Fibroblast of villous mesenchyme (primary cell): ENCODE measurements around the gene MYCBP2. TPM values are rescaled to one million over a fixed set of nuclear protein-coding genes. Genes with fewer than 3 reads are reported as not detected.
A peak's percentile ranks its signal among the peaks of the same experiment; 100 is the strongest.
"Not testable (repeated sequence)": the region's sequence is repeated elsewhere in the genome, so short reads cannot be mapped to it uniquely, and the experiment has no call there.

Experiments used
- DNase-seq: peaks from one replicate; pipeline ENCODE4 v3.0.0-alpha.2; 2010; ENCODE audit warnings: low read depth
- H3K4me3 ChIP-seq: 2 replicates; pipeline ENCODE4 v1.5.1; 2011; ENCODE audit warnings: low read depth, mild to moderate bottlenecking, low read length
- total RNA-seq: library from RNA; depleted of rRNA; stranded (reverse); fragments of >200 nt; gene quantifications from 2 replicates; pipeline ENCODE4 v1.2.3, GENCODE V29; 2012
- TF ChIP-seq, protein P1 (sequence below): IDR thresholded peaks from 2 replicates; pipeline ENCODE4 v1.5.1; 2012; ENCODE audit warnings: low read depth, mild to moderate bottlenecking, low read length; ENCODE audit not compliant: insufficient read depth

MYCBP2 gene
- total RNA-seq, 1 donor, result 84.6 TPM

DNA sequence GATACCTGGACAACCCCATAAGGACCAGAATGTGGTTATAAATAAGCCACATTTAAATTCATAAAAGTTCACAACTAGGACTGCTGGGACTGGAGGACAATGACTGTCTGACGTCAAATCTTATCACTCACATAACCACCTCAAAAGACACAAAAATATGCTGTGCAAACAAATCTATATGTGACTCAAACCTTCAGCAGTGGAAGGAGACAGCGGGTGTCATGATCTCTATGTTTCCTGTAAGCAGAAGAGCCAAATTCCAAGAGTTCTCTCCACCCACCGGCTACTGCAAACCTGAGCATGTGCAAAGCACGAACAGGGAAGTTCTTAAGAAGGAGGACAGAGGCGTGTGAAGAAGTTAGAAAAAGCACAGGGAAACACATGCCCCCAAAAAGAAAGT, 113.2 kb downstream of the MYCBP2 start:
- TF ChIP-seq, protein P1, sequence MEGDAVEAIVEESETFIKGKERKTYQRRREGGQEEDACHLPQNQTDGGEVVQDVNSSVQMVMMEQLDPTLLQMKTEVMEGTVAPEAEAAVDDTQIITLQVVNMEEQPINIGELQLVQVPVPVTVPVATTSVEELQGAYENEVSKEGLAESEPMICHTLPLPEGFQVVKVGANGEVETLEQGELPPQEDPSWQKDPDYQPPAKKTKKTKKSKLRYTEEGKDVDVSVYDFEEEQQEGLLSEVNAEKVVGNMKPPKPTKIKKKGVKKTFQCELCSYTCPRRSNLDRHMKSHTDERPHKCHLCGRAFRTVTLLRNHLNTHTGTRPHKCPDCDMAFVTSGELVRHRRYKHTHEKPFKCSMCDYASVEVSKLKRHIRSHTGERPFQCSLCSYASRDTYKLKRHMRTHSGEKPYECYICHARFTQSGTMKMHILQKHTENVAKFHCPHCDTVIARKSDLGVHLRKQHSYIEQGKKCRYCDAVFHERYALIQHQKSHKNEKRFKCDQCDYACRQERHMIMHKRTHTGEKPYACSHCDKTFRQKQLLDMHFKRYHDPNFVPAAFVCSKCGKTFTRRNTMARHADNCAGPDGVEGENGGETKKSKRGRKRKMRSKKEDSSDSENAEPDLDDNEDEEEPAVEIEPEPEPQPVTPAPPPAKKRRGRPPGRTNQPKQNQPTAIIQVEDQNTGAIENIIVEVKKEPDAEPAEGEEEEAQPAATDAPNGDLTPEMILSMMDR, result no peak
- DNase-seq, result peak; percentile 26

GRCh38 chr13:77207943-77208342, 119.0 kb downstream of the MYCBP2 start:
- TF ChIP-seq, protein P1, result no peak
- H3K4me3 ChIP-seq, result no peak overlapping the region

More for the DNA sequence above, 113.2 kb downstream of the MYCBP2 start:
- H3K4me3 ChIP-seq, result no peak overlapping the region

GRCh38 chr13:77198995-77199394, 127.9 kb downstream of the MYCBP2 start:
- H3K4me3 ChIP-seq, result not testable (repeated sequence)

More at GRCh38 chr13:77207943-77208342, 119.0 kb downstream of the MYCBP2 start:
- DNase-seq, result peak; percentile 74

DNA sequence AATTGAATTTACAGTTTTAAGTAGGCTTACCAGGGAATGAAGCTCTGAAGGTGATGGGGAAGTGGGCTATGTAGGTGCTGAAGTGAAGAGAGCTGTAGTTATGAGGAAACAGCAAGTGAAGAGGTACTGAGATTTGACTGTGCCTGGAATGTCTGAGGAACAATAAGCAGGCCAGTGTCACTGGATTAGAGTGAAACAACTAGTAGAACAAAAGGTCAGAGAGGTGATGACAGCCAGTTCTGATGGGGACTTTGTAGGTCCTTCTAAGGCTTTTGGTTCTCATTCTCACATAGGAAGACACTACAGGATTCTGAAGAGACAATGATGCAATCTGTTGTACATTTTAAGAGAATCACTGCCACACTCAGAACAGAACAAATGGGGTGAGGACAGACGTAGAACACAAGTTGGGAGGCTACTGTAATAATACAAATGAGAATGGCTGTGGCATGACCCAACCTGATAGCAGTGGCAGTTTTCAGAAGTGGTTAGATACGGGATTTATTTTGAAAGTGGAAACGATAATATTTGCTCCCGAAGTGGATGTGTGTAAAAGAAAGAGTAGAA, 130.8 kb downstream of the MYCBP2 start:
- peak; percentile 10 for DNase-seq
- no peak overlapping the region for H3K4me3 ChIP-seq
- TF ChIP-seq, protein P1, result no peak

More at GRCh38 chr13:77198995-77199394, 127.9 kb downstream of the MYCBP2 start:
- not testable (repeated sequence) for DNase-seq

- TF ChIP-seq, protein P1, result no peak
- no peak for DNase-seq
- H3K4me3 ChIP-seq, result no peak overlapping the region
These were observed 136.4 kb downstream of the MYCBP2 start for GRCh38 chr13:77190349-77190958.

- TF ChIP-seq, protein P1, result no peak
- DNase-seq, result no peak
- H3K4me3 ChIP-seq, result no peak overlapping the region
These were observed 141.2 kb downstream of the MYCBP2 start for GRCh38 chr13:77185721-77186120.

DNA sequence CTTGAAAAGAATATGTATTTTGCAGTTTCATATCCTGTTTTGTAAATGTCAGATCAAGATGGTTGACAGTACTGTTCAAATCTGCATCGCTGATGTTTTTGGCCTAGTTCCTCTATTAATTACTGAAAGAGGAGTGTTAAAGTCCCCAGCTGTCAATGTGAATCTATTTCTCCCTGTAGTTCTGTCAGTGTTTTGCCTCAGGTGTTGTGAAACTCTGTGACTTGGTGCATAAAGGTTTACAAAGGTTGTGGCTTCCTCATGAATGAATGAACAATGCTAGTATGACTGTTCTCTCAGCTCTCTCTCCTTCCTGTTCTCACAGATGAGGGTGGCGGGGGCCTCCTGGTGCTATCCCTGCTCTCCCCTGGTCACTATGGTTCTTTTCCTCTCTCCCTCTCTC, 142.4 kb downstream of the MYCBP2 start:
- H3K4me3 ChIP-seq, result no peak overlapping the region
- DNase-seq, result no peak
- TF ChIP-seq, protein P1, result no peak
